ENCODE data around the gene LSP1. TPM values are rescaled to one million over a fixed set of nuclear protein-coding genes. Genes with fewer than 3 reads are reported as not detected.
"Not testable (repeated sequence)": the region's sequence is repeated elsewhere in the genome, so short reads cannot be mapped to it uniquely, and the experiment has no call there.

The LSP1 gene
- total RNA-seq (27.1 and 29.9 TPM in 2 replicates), polyA plus RNA-seq (41.4 and 47.0 TPM in 2 replicates)

GRCh38 chr11:1852877-1853276 lies at the start of gene LSP1:
Gene LSP1 (plus strand): TSS chr11:1853084. CDS start chr11:1853145, 61 bp downstream.
- no peaks in the 10 kb centered on the region for H3K79me2 ChIP-seq
- no peak within 1 kb of the TSS for H3K27ac ChIP-seq
- H2AFZ ChIP-seq = no peak within 1 kb of the TSS
- WGBS (ENCODE audit: low lambda C conversion rate, missing lambda C conversion rate) = 89% methylated on average over 18 of the region's 18 CpGs
- H3K36me3 ChIP-seq (replicated peaks; ENCODE audit: insufficient read depth, low read depth) = no peaks in the 10 kb centered on the region
- no peak within 1 kb of the TSS for H3K4me3 ChIP-seq
- no peak for DNase-seq (ENCODE audit: low spot score)
- no peaks in the 10 kb centered on the region for H3K9me3 ChIP-seq (ENCODE audit: low read depth)
- TF ChIP-seq CTCF (IDR thresholded peaks at IDR 0.05; ENCODE audit: poor library complexity) = no peak
- no peak for TF ChIP-seq EZH2phosphoT487 (IDR thresholded peaks at IDR 0.05; ENCODE audit: low read depth, severe bottlenecking, unreplicated experiment)
- TF ChIP-seq EZH2 (IDR thresholded peaks at IDR 0.05; ENCODE audit: borderline replicate concordance) = no peak
- H3K4me1 ChIP-seq (ENCODE audit: insufficient read depth) = no peaks in the 10 kb centered on the region
- no peaks in the 10 kb centered on the region for H3K9me2 ChIP-seq (replicated peaks; ENCODE audit: insufficient read depth)
- no peaks in the 10 kb centered on the region for H3K27me3 ChIP-seq
- H3K4me2 ChIP-seq = no peak within 1 kb of the TSS
- H4K20me1 ChIP-seq (ENCODE audit: insufficient read depth, poor library complexity, severe bottlenecking) = no peaks in the 10 kb centered on the region

- TF ChIP-seq CTCF (IDR thresholded peaks at IDR 0.05; ENCODE audit: poor library complexity) (no peak), EZH2 (IDR thresholded peaks at IDR 0.05; ENCODE audit: borderline replicate concordance) (no peak), EZH2phosphoT487 (IDR thresholded peaks at IDR 0.05; ENCODE audit: low read depth, severe bottlenecking, unreplicated experiment) (no peak)
- Histone ChIP-seq H3K4me2 (no peak overlapping the region), H3K4me1 (ENCODE audit: insufficient read depth) (peaks cover 11% of the 10 kb centered on the region), H2AFZ (no peak overlapping the region), H4K20me1 (ENCODE audit: insufficient read depth, poor library complexity, severe bottlenecking) (no peaks in the 10 kb centered on the region), H3K36me3 (replicated peaks; ENCODE audit: insufficient read depth, low read depth) (no peaks in the 10 kb centered on the region), H3K79me2 (no peaks in the 10 kb centered on the region), H3K4me3 (no peak overlapping the region), H3K9me3 (ENCODE audit: low read depth) (no peaks in the 10 kb centered on the region), H3K27me3 (no peaks in the 10 kb centered on the region), H3K27ac (no peak overlapping the region), H3K9me2 (replicated peaks; ENCODE audit: insufficient read depth) (no peaks in the 10 kb centered on the region)
- no peak for DNase-seq (ENCODE audit: low spot score)
- WGBS (ENCODE audit: low lambda C conversion rate, missing lambda C conversion rate) = 95% methylated on average over 20 of the region's 20 CpGs
These were observed 49.6 kb upstream of the LSP1 start for GRCh38 chr11:1803246-1803645.

- H3K4me3 ChIP-seq; H3K27me3 ChIP-seq; H3K36me3 ChIP-seq (replicated peaks; ENCODE audit: insufficient read depth, low read depth); H3K4me2 ChIP-seq; H3K9me2 ChIP-seq (replicated peaks; ENCODE audit: insufficient read depth); H3K9me3 ChIP-seq (ENCODE audit: low read depth); H3K27ac ChIP-seq; H2AFZ ChIP-seq; DNase-seq (ENCODE audit: low spot score); H3K79me2 ChIP-seq; H4K20me1 ChIP-seq (ENCODE audit: insufficient read depth, poor library complexity, severe bottlenecking): not testable (repeated sequence)
- 94% methylated on average over 10 of the region's 42 CpGs for WGBS (ENCODE audit: low lambda C conversion rate, missing lambda C conversion rate)
- H3K4me1 ChIP-seq (ENCODE audit: insufficient read depth) = peaks cover 11% of the 10 kb centered on the region
These were observed 48.9 kb upstream of the LSP1 start for GRCh38 chr11:1803835-1804519.

GRCh38 chr11:1805525-1805924 lies 47.4 kb upstream of the LSP1 start:
- no peak overlapping the region for H3K4me2 ChIP-seq
- H3K36me3 ChIP-seq (replicated peaks; ENCODE audit: insufficient read depth, low read depth) = no peaks in the 10 kb centered on the region
- no peak overlapping the region for H3K4me3 ChIP-seq
- H3K79me2 ChIP-seq = no peaks in the 10 kb centered on the region
- TF ChIP-seq EZH2phosphoT487 (IDR thresholded peaks at IDR 0.05; ENCODE audit: low read depth, severe bottlenecking, unreplicated experiment) = no peak
- no peak for TF ChIP-seq EZH2 (IDR thresholded peaks at IDR 0.05; ENCODE audit: borderline replicate concordance)
- TF ChIP-seq CTCF (IDR thresholded peaks at IDR 0.05; ENCODE audit: poor library complexity) = no peak
- no peaks in the 10 kb centered on the region for H4K20me1 ChIP-seq (ENCODE audit: insufficient read depth, poor library complexity, severe bottlenecking)
- no peak overlapping the region for H2AFZ ChIP-seq
- H3K9me2 ChIP-seq (replicated peaks; ENCODE audit: insufficient read depth) = no peaks in the 10 kb centered on the region
- H3K27me3 ChIP-seq = no peaks in the 10 kb centered on the region
- H3K27ac ChIP-seq = no peak overlapping the region
- H3K9me3 ChIP-seq (ENCODE audit: low read depth) = no peaks in the 10 kb centered on the region
- 97% methylated on average over 15 of the region's 15 CpGs for WGBS (ENCODE audit: low lambda C conversion rate, missing lambda C conversion rate)
- DNase-seq (ENCODE audit: low spot score) = no peak
- H3K4me1 ChIP-seq (ENCODE audit: insufficient read depth) = peaks cover 11% of the 10 kb centered on the region
